Head of caudate nucleus (tissue), 42 donors: ENCODE results near the gene CRHR1.

ENCODE experiments used
- DNase-seq, 42 donors: peaks; one replicate each; pipeline versions ENCODE4 v3.0.0 to v3.0.0-alpha.2; 2020 to 2021; ENCODE audit warnings: mixed read lengths in 7 of 42
- intact Hi-C: fragments of 100-400 bp; cut with DNase I; formaldehyde crosslinking; loops from one replicate; pipeline ENCODE4 v1.15.0; 2022

Gene CRHR1

DNA sequence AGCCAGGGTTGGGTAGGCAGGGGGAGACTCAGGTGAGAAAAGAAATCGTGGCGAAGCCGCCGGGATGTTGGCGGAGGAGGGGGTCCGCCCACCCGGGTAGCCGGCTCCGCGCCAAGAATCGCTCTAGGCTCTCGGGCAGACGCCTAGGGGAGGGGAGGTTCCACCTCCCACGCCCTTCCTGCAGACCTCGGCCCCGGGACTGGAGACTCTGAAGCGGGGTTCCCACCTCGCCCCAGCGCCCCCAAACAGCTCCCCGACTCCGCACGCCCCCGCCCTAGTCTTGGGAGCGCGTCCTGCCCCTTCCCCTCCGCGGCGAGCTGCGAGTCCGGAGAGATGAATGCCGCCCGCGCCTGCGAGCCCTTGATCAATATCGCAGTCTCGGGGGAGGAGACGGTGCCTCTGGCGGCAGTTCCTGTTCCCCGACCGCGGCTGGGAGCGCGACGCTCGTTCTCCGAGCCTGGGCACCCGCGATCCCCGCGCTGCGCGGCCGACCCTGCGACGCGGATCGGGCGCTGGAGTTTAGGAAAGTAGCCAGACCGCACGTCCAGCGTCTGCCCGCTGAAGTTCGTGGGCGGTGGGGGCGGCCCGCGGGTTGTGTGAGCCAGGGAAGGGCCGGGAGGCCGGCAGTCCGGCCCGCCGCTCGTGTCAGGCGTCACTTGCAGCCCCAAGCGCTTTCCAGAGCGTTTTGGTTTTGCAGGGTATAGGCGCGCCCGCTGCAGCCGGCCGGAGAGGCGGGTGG, 790 bp downstream of the CRHR1 start:
- intact Hi-C loops, result no loop called here
- DNase-seq, result peak in 37 of 42 donors; percentile 15 to 78 (median 46)

DNA sequence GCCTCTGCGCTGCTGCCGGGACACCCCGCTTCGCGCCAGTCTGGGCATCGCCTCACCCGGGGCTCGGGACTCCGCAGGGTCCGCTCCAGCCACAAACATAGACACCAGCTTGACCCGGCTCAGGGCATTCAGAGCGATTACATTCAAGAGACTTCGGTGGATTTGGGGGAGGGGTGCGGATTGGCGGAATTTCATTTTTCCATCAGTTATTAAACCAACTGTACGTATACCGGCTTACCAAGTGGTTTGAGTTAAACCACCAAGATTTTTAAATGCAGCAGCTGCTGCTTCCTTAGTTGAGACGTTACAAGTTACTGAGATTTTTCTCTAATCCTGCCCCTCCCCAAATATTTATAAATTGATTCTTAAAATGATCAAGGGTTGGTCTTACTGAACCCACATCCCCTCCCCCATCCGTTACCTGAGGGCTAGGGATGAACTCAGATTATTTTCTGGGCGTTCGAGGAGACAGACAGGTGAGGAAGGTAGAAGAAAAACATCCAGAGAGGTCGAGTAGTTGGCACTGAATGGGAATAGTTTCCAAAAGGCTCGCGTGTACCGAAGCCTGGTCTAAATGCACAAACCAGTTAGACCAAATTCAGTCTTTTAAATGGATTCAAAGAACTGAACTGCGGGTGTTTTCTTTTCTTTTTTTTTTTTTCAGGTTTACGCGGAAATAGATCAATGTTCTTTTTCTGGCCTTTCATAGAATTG, 1.5 kb downstream of the CRHR1 start:
- intact Hi-C loops, result no loop called here
- DNase-seq, result no peak

DNA sequence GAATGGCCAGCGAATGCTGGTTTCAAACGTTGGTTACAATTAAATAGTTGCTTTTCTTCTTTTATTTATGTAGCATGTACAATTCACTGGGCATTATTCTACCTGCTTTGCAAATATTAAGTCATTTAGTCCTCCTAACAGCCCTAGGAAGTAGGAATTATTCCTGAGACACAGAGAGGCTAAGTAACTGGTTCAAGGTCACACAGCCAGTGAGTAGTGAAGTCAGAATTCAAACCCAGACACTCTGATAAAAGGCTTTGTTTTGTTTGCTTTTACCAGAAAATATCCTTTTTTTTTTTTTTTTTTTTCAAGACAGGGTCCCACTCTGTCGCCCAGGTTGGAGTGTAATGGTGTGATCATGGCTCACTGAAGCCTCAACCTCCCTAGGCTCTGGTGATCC, 2.2 kb downstream of the CRHR1 start:
- no peak for DNase-seq
- intact Hi-C loops, result no loop called here

DNA sequence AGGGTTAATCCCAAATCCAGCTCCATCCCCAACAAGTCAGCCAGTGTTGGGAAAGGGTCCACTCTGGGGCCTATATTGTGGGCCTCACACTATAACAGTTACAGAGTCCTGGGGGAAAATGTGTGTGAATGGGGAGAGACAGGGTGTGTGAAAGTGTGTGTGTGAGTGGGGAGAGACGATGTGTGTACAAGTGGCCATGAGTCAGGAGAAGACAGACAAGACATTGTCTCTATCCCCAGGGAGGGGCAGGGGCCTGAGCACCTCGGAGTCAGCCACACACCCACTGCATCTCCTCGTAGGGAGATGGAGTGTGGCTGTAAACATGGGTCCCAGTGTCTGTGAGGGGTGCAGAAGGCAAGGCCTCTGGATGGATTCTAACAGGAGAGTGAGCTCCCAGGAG, 2.9 kb downstream of the CRHR1 start:
- DNase-seq, result peak in 17 of 42 donors; percentile 15 to 62 (median 30)
- intact Hi-C loops, result no loop called here

DNA sequence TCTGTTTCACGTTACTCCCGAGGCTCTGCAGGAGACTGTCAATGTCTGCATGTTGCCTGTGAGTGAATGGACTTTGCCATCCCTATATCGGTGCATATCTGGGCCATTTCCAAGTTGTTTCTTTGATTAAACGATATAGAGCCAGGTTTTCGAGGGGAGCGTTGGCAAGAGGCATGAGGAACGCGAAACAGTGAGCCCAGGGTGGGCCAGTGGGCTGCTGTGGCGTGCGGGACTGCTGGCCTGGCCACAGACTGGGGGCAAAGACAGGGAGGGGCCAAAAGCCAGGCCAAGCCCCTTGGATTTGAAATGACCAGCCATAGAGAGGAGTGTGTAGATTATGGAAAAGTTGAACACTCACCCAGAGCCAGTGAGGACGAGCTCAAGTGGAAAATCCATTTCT, 3.5 kb downstream of the CRHR1 start:
- no peak for DNase-seq
- intact Hi-C loops, result no loop called here

DNA sequence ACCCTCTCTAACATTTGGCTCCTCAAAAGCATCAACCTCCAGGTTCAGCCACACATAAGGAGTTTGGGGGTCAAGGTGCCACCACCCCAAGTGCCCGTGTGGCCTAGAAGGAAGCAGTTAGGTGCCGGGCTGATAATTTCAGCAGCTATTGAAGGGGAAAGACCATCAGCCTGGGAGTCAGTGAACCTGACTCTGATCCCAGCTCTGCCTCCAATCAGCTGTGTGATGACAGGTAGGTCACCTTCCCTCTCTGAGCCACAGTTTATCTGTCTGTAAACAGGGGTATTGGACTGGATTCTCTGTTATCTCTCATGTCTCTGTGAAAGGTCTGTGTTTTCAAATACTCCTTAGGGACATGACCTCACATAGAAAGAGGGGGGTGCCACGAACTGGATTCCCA, 3.9 kb downstream of the CRHR1 start:
- intact Hi-C loops, result no loop called here
- no peak for DNase-seq

DNA sequence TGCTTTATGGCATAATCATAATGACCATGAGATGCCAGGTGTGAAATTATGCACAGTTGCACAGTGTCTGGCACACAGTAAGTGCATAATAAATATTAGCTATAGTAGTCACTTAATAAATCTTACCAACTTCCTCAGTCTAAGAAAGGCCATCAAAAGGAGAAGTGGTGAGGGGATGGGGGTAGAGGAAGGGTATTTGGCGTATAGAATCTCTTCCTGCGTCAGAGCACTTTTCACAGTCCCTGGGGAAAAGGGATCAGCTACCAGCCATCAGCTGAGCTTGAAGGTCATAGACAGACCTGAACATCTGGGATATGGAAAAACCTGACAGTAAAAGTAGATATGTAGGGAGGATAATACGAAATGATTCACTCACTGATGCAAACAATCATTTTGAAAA, 5.8 kb downstream of the CRHR1 start:
- DNase-seq, result no peak
- intact Hi-C loops, result no loop called here

DNA sequence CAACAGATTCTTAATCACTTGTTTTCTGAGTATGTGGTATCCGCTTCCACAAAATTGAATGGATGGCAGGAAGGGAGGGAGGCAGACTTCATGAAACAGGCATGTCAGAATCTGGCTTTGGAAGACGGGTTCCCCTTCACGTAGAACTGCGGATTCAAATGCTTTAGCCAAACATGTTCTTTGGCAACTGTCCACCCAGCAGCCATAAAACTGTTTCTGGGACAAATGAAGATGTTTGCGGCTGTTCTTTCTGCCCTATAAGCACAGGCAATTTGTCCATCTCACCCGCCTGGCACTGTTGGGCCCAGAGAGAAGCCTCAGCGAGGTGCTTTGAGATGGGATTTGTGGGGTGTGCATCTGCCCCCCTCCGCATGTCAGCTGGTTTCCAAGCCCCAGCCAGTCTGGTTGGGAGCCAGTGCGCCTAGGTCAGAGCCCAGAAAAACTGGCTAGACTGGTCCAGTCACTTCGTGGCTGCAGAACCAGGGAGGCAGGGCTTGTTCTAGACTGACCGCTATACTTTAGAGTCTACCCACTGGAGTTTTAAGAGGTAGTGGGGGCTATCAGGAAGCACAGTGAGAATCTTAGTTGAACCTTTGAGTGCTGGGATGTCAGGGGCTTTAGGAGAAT, 6.3 kb downstream of the CRHR1 start:
- intact Hi-C loops, result no loop called here
- no peak for DNase-seq

DNA sequence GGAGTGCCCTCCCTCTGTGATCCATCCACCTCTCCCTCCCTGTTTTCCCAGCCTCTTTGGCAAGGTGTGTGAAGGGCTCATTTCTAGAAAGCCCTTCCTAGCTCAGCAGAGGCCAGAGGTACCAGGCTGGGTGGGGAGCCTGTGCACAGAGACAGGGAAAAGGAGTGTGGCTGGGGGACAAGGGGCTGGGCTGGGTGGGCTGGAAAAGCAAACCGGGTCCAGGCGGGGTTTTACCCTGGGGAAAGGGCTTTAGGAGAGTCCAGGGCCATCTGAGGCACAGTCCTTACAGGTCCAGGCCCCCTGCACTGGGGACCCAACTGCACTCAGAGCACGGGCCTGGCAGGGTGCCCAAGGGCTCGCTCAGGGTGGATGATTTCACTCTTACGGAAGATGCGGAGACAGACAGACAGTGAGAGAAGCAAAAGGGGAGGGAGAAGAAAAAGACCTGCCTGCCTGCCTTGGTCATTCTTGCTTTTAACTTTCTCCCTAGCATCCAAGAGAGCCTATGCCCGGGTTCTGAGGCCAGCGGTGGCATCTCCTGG, 7.0 kb downstream of the CRHR1 start:
- no peak for DNase-seq
- intact Hi-C loops, result no loop called here

DNA sequence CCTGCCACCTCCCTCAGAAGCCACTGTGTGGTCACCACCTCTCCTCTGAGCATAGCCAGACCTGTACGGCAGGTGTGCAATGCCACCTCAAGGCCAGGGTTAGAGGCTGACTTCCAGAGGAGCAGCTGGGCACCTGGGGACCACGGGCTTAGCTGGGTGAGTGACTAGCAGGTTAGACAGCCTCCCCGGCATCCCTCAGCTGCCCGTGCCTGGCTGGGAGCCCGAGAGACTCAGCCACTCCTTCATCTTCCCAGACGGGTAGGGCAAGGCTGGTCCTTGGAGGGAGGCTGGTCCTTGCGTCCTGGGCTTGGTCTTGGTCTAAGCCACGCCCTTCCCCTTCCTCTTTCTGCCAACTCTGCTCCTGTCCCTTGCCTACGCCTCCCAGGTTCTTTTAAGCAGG, 7.8 kb downstream of the CRHR1 start:
- intact Hi-C loops, result no loop called here
- no peak for DNase-seq

DNA sequence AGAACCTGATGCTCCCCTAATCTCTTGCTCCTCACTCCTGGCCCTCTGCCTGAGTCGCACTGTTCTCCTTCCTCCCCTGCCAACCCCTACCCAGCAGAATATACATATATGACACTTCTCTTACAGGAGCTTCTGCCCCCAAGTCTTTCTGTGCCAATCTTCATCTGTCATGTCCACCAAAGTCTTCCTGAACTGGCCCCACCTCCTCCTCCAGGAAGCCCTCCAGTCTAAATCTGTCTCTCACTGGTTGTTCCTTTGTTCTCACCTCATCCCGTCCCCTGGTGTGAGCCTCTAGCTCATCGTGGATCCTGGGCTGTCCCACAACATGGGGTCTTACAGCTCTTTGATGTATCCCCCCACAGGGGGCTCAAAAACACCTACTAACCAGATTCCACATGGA, 8.3 kb downstream of the CRHR1 start:
- DNase-seq, result no peak

DNA sequence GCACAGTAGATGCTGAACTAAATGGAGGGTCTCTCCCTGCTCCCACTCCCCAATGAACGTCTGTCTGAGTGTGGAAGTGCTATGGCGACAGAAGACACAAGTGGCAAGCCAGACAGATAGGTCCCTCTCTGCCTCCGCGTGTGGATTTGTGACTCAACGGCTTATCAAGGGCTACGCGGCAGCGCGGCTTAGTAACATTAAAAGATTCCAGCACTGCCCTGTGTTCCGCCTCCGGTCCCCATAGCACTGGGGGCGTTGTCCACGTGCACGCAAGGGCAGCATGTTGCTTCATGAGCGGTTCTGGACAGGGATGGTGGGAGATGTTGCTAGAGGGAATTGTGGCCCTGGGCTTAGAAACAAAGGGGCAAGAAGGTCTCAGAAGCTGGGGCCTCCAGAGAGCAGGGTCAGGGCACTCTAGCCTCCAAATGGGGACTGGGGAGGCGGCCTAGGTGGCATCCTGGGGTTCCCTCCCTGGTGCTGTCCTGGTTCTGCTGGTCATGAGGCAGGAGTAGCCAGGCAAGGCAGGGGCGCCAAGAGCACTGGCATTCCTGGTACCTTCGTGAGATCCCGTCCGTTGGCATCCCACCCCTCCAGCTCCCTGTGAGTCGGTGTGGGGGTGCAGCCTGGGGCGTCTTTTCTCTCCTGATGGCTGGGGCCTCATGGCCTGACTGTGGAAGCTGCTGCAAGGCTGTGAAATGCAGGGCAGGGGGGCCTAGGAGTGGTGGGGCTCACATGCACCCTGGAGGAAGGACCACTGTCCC, 9.1 kb downstream of the CRHR1 start:
- DNase-seq, result no peak
- intact Hi-C loops, result no loop called here

More for the DNA sequence above, 8.3 kb downstream of the CRHR1 start:
- intact Hi-C loops, result no loop called here

DNA sequence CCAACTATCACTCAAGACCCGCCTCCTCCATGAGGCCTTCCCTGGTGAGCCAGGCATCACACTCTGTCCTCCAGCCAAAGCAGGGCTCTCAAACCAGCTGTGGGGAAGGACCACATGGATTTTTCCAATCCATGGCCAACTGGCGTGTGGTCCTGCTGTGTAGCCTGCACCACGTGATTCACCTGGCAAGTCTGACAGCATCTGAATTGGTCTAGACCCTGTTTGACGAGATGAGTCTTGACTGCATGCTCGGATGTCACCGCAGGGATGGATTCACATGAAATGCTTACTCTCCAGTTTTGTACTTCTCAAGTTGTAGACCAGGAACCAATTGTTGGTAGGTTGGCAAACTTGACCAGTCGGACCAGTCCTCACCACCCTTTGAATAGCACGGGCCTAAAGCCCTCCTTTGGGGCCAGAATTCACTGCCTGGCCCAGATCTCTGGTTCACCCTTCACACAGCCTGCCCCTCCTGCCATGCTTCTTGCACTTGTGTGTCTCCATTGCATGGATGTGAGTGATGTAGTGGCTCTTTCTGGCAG, 9.9 kb downstream of the CRHR1 start:
- intact Hi-C loops, result no loop called here
- no peak for DNase-seq

DNA sequence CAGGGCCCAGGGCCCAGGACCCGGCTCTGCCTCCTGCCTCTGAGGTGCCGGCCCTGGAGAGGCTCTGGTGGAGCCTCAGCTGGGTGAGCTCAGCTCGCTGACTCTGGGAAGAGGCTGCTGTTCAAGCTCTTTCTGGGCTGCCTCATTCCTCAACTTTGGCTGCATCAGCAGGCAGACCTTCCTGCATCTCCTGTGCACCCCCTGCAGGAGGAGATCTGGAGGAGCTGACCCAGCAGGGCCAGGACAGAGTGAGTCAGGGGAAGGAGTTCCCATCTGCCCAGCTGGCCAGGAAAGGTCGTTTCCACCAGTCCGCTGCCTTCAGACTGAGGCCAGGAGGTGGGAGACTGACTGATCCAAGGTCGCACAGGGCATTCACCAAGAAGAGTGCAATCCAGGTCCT, 10.7 kb downstream of the CRHR1 start:
- intact Hi-C loops, result no loop called here
- DNase-seq, result peak in 7 of 42 donors; percentile 19 to 51 (median 33)

DNA sequence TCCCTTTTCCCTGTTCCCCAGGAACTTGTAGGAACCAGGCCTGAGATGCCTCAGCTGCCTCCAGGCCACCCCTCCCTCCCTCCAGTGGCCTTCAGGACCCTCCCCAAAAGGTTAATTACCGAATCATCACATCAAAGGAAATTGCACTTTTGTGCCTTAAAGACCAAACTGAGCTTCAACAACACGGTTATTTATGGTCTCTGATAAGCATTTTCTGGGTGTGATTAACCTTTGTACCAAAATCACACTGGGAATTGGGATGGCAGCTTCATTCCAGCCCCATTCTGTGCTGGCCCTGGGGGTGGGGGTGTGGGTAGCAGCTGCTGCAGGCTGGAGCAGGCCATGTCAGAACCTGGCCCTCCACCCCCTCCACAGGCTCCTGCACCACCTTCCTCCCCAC, 16.7 kb downstream of the CRHR1 start:
- intact Hi-C loops, result no loop called here
- DNase-seq, result no peak

DNA sequence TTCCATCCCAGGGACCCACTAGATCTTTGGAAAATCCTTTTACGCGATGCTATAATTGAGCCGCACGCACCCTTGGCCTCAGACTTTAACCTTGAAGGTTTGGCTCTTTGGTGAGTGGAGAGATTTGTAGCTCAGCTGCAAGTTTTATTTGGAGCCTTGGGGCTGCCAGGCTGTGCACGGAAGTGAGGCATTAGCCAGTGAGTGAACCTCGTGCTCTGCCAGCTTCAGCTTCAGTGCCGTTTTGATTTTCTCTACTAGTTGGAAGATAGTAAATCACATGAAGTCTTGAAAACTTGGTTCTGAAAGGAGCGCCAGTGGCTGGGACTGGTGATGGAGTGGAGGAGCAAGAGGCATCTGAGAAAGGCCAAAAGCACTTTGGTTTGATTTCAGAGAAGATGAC, 17.3 kb downstream of the CRHR1 start:
- DNase-seq, result no peak
- intact Hi-C loops, result no loop called here

DNA sequence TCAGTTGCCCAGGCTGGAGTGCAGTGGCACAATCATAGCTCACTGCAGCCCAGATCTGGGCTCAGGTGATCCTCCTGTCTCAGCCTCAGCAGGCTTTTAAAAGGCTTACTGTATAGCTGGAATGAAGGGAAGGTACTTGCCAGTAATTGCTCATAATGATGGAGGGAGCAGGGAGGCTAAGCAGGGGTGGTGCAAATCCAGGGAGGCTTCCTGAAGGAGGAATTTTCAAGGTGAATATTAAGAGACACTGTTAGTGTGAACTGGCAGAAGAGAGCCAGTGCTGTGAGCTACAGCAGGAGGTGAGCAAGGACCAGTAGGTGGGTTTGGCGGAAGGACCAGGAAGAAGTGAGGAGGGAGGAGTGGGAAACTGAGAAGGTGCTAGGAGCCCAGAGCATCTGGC, 24.7 kb downstream of the CRHR1 start:
- intact Hi-C loops, result no loop called here
- DNase-seq, result no peak

DNA sequence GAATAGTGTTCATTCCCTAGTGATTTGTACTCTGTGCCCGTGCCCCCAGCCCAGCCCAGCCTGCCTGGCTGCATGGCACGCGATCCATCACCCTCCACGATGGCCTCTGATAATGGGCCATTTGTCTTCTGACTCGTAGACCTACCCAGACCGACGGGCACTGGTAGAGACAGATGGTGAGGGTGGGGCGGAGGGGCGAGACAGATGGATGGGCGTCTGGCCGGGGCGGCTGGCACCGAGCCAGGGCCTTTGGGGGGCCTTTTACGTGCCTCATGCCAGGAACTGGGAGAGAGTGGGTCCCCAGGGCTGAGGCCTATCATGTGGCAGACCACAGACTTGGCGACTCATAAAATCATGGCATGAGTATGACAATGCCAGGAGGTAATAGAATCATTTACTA, 25.4 kb downstream of the CRHR1 start:
- intact Hi-C loops, result no loop called here

DNA sequence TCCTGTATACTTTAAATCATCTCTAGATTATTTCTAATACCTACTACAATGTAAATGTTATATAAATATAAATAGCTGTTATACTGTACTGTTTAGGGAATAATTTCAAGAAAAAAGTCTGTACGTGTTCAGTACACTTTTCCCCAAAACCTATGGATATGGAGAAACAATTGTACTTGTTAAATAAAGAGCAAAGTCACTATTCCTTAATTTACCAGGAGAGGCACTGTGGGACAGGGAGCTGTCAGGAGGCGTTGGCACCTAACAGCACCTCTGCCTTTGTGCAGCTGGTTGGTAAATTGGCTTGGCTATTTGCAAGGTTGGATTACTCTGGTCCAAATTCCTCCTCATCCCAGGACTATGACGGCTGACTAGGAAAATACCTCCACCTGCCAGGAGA, 28.0 kb downstream of the CRHR1 start:
- DNase-seq, result peak in 3 of 42 donors; percentile 18 to 57 (median 47)
- intact Hi-C loops, result no loop called here

More for the DNA sequence above, 25.4 kb downstream of the CRHR1 start:
- DNase-seq, result no peak
